ENCODE results near the gene KMT2E.

The KMT2E gene

GRCh38 chr7:104993217-104993862, 20.7 kb upstream of the KMT2E start:
- no peak for DNase-seq
- Histone ChIP-seq H2AFZ (ENCODE audit: low read depth, low read length) (no peak overlapping the region), H3K27me3 (ENCODE audit: insufficient read depth, low read length, poor library complexity) (no peaks in the 10 kb centered on the region), H3K9me3 (ENCODE audit: insufficient read depth, low read length, severe bottlenecking) (no peaks in the 10 kb centered on the region), H3K79me2 (ENCODE audit: insufficient read depth, low read length) (no peaks in the 10 kb centered on the region), H4K20me1 (ENCODE audit: insufficient read depth, low read length) (peaks cover 72% of the 10 kb centered on the region), H3K4me1 (ENCODE audit: insufficient read depth, low read length) (peaks cover 6% of the 10 kb centered on the region; the same call in 1 of the 2 replicates), H3K4me3 (ENCODE audit: low read depth in 1 of 2, low read length in 2 of 2) (no peak overlapping the region), H3K27ac (ENCODE audit: low read length) (no peak overlapping the region), H3K36me3 (ENCODE audit: insufficient read depth, low read length) (peaks cover 51% of the 10 kb centered on the region), H3K9ac (ENCODE audit: low read depth, low read length) (no peak overlapping the region), H3K4me2 (ENCODE audit: insufficient read depth, low read length) (no peak overlapping the region)
- no peak for ATAC-seq (ENCODE audit: insufficient read depth, low read depth)
- TF ChIP-seq EZH2 (IDR thresholded peaks at IDR 0.05; ENCODE audit: borderline replicate concordance, low read depth, low read length, severe bottlenecking): no peak
- no peak for TF ChIP-seq CTCF (IDR thresholded peaks at IDR 0.05; ENCODE audit: borderline replicate concordance, extremely low read depth, low read length, poor library complexity, severe bottlenecking)

- Histone ChIP-seq H4K20me1 (ENCODE audit: insufficient read depth, low read length) (peaks cover 93% of the 10 kb centered on the region), H3K4me1 (ENCODE audit: insufficient read depth, low read length) (peaks cover 20% of the 10 kb centered on the region), H3K9me3 (ENCODE audit: insufficient read depth, low read length, severe bottlenecking) (no peaks in the 10 kb centered on the region), H3K79me2 (ENCODE audit: insufficient read depth, low read length) (no peaks in the 10 kb centered on the region), H3K4me2 (ENCODE audit: insufficient read depth, low read length) (no peak overlapping the region), H3K9ac (ENCODE audit: low read depth, low read length) (no peak overlapping the region), H2AFZ (ENCODE audit: low read depth, low read length) (no peak overlapping the region), H3K4me3 (ENCODE audit: low read depth in 1 of 2, low read length in 2 of 2) (no peak overlapping the region), H3K27ac (ENCODE audit: low read length) (no peak overlapping the region), H3K27me3 (ENCODE audit: insufficient read depth, low read length, poor library complexity) (no peaks in the 10 kb centered on the region), H3K36me3 (ENCODE audit: insufficient read depth, low read length) (peaks cover 59% of the 10 kb centered on the region)
- TF ChIP-seq CTCF (IDR thresholded peaks at IDR 0.05; ENCODE audit: borderline replicate concordance, extremely low read depth, low read length, poor library complexity, severe bottlenecking) (no peak), EZH2 (IDR thresholded peaks at IDR 0.05; ENCODE audit: borderline replicate concordance, low read depth, low read length, severe bottlenecking) (no peak)
- DNase-seq (no peak), ATAC-seq (ENCODE audit: insufficient read depth, low read depth) (no peak)
Observed at GRCh38 chr7:104998040-104998752, 15.8 kb upstream of the KMT2E start.

- no peak overlapping the region for H3K9ac ChIP-seq (ENCODE audit: low read depth, low read length)
- ATAC-seq (ENCODE audit: insufficient read depth, low read depth): no peak
- no peaks in the 10 kb centered on the region for H3K9me3 ChIP-seq (ENCODE audit: insufficient read depth, low read length, severe bottlenecking)
- H2AFZ ChIP-seq (ENCODE audit: low read depth, low read length): no peak overlapping the region
- H3K27me3 ChIP-seq (ENCODE audit: insufficient read depth, low read length, poor library complexity): no peaks in the 10 kb centered on the region
- no peaks in the 10 kb centered on the region for H3K79me2 ChIP-seq (ENCODE audit: insufficient read depth, low read length)
- H3K4me2 ChIP-seq (ENCODE audit: insufficient read depth, low read length): no peak overlapping the region
- H4K20me1 ChIP-seq (ENCODE audit: insufficient read depth, low read length): peaks cover 90% of the 10 kb centered on the region
- no peak for DNase-seq
- H3K4me1 ChIP-seq (ENCODE audit: insufficient read depth, low read length): peaks cover 35% of the 10 kb centered on the region
- no peak overlapping the region for H3K4me3 ChIP-seq (ENCODE audit: low read depth in 1 of 2, low read length in 2 of 2)
- H3K36me3 ChIP-seq (ENCODE audit: insufficient read depth, low read length): peaks cover 49% of the 10 kb centered on the region
- TF ChIP-seq EZH2 (IDR thresholded peaks at IDR 0.05; ENCODE audit: borderline replicate concordance, low read depth, low read length, severe bottlenecking) (no peak), CTCF (IDR thresholded peaks at IDR 0.05; ENCODE audit: borderline replicate concordance, extremely low read depth, low read length, poor library complexity, severe bottlenecking) (no peak)
- H3K27ac ChIP-seq (ENCODE audit: low read length): no peak overlapping the region
Observed at GRCh38 chr7:105000200-105000599, 13.8 kb upstream of the KMT2E start.
